Testis (tissue), 2 donors: Measurements from ENCODE around the gene POU1F1.

Experiments
- CTCF ChIP-seq, 3 experiments: fragments of 450-650 bp in 2 of 3; fragments of 200-600 bp in 1 of 3; sonication (generic) in 1 of 3; IDR thresholded peaks; one replicate each; pipeline ENCODE4 v1.5.1; 2016 to 2019; ENCODE audit warnings: antibody characterized with exemption in 3 of 3, mild to moderate bottlenecking in 2 of 3, moderate library complexity in 1 of 3
- POLR2A ChIP-seq: fragments of 450-650 bp; IDR thresholded peaks from one replicate; pipeline ENCODE4 v1.6.1; 2017; ENCODE audit warnings: antibody characterized with exemption, mild to moderate bottlenecking, moderate library complexity

- no peak for TF ChIP-seq CTCF (IDR thresholded peaks at IDR 0.05)
- TF ChIP-seq POLR2A: no peak
Measured at GRCh38 chr3:87228316-87228715, 48.1 kb downstream of the POU1F1 start.
